ENCODE measurements around the gene PTPN5.

- TF ChIP-seq CTCF (conservative IDR thresholded peaks at IDR 0.05; ENCODE audit: low read length) (peak; percentile 49), EZH2phosphoT487 (IDR thresholded peaks at IDR 0.05; ENCODE audit: borderline replicate concordance, low read depth, low read length) (no peak)
Observed at GRCh38 chr11:18741783-18742182, 49.8 kb downstream of the PTPN5 start.
